ENCODE results near the gene FURIN.
"Not testable (repeated sequence)": the region's sequence is repeated elsewhere in the genome, so short reads cannot be mapped to it uniquely, and the experiment has no call there.

Gene FURIN

GRCh38 chr15:90868261-90868689 is at the start of gene FURIN:
Gene FURIN (plus strand): TSS chr15:90868588. CDS start chr15:90875741, 7,153 bp downstream.
- DNase-seq (ENCODE audit: low spot score), result no peak

GRCh38 chr15:90819390-90819789 is 49.0 kb upstream of the FURIN start:
- no peak for DNase-seq (ENCODE audit: low spot score)

DNA sequence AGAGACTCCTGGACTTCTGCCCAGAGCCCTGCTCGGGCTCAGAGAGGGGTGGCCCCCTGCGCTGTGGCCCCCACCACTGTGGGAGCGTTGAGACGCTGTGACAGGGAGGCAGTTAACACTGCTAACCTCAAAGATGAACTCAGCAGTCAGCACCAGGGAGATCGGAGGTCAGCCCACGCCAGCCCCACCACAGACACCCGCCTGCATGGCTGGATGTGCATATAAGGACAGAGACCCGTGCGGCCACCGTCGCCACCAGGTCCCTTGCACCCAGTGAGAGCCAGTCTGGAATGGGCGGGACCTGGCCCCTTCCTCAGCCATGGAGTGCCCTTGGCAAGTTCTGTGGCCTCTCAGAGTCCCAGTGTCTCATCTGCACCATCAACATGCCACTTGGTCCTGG is 48.5 kb upstream of the FURIN start:
- no peak for DNase-seq (ENCODE audit: low spot score)

- no peak for DNase-seq (ENCODE audit: low spot score)
Measured at GRCh38 chr15:90820481-90820880, 47.9 kb upstream of the FURIN start.

GRCh38 chr15:90822204-90822955 is 46.0 kb upstream of the FURIN start:
- DNase-seq (ENCODE audit: low spot score), result no peak

GRCh38 chr15:90823455-90823974 is 44.9 kb upstream of the FURIN start:
- DNase-seq (ENCODE audit: low spot score), result no peak

DNA sequence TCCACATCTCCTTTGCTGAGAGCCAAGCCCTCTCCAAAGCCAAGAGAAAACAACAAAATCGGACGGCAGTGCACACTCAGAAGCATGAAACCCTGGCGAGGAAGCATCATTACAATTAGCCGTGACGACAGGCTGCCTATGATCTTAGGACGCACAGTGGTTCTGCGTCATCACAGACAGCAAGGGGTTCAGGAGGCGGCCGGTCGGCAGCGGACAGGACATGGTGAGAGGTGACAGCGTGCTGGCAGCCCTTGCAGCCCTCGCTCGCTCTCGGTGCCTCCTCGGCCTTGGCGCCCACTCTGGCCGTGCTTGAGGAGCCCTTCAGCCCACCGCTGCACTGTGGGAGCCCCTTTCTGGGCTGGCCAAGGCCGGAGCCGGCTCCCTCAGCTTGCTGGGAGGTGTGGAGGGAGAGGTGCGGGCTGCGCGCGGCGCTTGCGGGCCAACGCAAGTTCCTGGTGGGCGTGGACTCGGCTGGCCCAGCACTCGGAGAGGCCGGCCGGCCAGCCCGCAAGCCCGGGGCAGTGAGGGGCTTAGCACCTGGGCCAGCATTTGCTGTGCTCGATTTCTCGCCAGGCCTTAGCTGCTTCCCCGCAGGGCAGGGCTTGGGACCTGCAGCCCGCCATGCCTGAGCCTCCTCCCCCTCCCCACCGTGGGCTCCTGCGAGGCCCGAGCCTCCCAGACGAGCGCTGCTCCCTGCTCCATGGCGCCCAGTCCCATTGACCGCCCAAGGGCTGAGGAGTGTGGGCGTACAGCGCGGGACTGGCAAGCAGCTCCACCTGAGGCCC is 43.1 kb upstream of the FURIN start:
- not testable (repeated sequence) for DNase-seq (ENCODE audit: low spot score)

- not testable (repeated sequence) for DNase-seq (ENCODE audit: low spot score)
Measured at GRCh38 chr15:90826206-90826885, 42.0 kb upstream of the FURIN start.

DNA sequence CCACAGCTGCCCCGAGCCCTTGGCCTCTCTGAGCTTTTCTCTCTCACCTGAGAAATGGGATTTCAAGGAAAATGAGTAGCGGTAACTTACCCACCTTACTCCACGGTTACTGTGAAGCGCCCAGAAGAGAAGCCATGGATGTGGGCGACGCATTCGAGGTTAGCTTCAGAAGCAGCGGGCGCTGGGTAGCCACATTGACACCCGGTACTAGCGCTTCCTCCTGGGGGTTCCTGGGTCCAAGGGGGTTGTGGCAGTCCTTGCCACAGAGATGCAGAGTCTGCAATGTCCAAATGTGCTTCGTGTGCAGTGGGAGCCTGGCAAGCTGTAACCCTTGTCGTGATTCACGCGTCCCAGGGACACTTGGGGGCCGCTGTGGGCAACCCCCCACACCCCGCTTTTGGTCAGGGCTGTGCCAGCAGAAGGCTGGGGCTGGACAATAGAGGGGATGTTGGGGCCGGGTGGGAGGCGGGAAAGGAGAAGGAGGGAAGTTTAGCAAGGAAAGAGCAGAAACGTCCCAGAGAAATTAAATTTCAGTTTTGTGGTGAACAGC is 41.4 kb upstream of the FURIN start:
- DNase-seq (ENCODE audit: low spot score), result no peak

DNA sequence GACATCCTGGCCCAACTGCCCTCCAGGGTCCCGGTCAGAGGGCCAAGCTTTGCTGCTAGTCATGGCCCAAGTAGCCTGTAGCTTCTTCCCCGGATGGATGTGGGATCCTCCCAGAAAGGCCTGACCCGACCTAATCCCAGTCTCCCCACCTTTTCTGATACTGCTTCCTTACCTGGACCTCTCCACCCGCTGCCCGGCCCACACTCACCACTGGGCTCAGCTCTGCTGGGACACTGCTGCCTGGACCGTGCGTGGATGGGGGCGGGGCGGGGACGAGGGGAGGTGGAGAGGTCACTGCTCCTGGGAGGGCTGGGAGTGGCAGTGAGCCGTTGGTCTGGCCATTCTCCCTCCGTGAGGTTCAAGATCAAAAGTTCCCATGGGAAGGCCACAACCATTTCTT is 40.3 kb upstream of the FURIN start:
- no peak for DNase-seq (ENCODE audit: low spot score)

GRCh38 chr15:90829126-90829525 is 39.3 kb upstream of the FURIN start:
- no peak for DNase-seq (ENCODE audit: low spot score)

DNA sequence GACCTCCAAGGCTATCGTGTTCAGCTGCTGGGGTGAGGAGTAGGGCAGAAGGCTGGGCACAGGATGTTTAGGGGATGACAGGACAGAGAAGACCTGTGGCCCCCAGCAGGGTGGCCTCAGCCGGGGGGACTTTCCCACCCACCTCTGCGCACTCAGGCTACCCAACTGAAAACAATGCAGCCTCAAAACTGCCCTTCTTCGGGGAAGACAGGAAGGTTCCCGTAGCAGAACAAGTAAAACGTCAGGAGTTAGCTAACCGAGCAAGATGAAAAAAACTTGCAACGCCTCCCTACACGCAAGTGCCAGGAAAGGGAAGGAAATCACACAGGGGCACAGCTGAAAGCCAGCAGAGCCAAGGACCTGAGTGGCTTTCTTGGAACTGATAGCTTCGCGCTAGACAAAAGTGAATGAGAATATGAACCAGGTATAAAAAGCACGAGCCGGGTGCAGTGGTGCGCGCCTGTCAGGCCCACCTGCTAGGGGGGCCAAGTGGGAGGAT is 38.4 kb upstream of the FURIN start:
- no peak for DNase-seq (ENCODE audit: low spot score)

- DNase-seq (ENCODE audit: low spot score), result no peak
Measured at GRCh38 chr15:90834626-90835025, 33.8 kb upstream of the FURIN start.

DNA sequence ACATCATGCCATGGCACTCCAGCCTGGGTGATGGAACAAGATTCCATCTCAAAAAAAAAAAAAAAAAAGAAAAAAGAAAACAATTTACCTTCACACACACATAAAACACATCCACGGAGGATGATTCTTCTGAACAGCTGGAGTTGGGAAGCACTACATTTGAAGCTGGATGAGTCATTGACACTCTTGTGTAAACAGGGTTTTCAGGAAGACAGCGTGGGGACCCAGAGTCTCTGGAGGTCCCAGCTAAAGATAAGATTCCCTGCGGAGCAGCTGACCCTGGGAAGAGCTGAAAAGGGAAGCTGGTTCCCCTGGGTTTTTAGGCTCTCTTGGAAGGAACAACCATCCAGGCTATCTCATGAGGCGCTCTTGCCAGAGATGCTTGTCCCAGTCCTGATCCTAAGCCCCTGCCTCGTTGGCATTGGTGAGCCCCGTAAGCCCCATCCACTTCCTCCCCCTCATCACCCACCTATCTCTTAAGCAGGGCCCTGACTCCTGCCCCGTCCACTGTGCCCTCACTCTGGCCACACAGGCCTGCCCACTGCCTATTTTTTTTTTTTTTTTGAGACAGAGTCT is 32.0 kb upstream of the FURIN start:
- DNase-seq (ENCODE audit: low spot score), result peak; percentile 75

GRCh38 chr15:90837094-90837493 is 31.3 kb upstream of the FURIN start:
- DNase-seq (ENCODE audit: low spot score), result no peak

DNA sequence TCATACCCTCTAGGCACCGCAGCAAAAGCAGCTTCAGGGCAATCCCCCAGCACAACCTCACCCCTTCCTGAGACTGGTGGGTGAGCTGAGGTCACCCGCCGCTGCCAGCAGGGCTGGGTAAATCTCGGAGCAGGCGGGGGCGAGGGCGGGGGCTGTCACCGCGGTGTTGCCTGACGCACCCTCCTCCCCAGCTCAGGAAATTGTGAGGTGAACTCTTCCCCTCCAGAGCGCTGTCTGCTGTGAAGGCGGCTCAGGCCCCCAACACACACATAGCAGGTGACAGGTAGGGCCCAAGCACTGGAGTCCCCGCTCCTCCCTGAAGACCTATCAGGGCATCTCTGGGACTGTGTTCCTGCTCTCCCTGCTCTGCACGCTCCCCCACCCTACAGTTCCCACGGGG is 30.2 kb upstream of the FURIN start:
- no peak for DNase-seq (ENCODE audit: low spot score)

GRCh38 chr15:90838544-90838943 is 29.8 kb upstream of the FURIN start:
- DNase-seq (ENCODE audit: low spot score), result no peak

GRCh38 chr15:90839187-90840071 is 29.0 kb upstream of the FURIN start:
- no peak for DNase-seq (ENCODE audit: low spot score)

GRCh38 chr15:90840157-90840855 is 28.1 kb upstream of the FURIN start:
- no peak for DNase-seq (ENCODE audit: low spot score)

DNA sequence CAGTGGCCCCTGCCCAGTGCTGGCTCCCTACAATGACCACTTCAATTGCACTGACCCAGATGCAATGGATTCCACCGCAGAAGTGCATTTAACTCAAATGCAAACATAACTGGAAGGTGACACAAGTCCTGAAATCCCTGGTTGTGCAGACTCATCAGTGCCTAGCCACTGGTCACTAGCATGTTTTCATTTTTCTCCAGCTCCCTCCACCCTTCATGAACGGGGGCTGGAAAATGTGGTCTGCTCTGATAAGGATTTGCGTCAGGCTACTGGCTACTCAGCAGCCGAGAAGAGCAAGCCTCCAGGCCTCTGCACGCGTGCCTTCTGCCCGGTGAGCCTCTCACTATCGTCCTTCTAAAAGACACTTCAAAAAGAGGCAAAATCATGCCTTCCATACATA is 27.4 kb upstream of the FURIN start:
- no peak for DNase-seq (ENCODE audit: low spot score)
